HG03565 (cell line): ENCODE measurements around the gene TIMM17A.
A peak's percentile ranks its signal among the peaks of the same experiment; 100 is the strongest.

Experiments used
- ATAC-seq: cut with Tn5 transposase; IDR thresholded peaks from one replicate; pipeline ENCODE4 v1.9.1; 2021; ENCODE audit warnings: mild to moderate bottlenecking, moderate library complexity; ENCODE audit not compliant: unreplicated experiment

Gene TIMM17A

DNA sequence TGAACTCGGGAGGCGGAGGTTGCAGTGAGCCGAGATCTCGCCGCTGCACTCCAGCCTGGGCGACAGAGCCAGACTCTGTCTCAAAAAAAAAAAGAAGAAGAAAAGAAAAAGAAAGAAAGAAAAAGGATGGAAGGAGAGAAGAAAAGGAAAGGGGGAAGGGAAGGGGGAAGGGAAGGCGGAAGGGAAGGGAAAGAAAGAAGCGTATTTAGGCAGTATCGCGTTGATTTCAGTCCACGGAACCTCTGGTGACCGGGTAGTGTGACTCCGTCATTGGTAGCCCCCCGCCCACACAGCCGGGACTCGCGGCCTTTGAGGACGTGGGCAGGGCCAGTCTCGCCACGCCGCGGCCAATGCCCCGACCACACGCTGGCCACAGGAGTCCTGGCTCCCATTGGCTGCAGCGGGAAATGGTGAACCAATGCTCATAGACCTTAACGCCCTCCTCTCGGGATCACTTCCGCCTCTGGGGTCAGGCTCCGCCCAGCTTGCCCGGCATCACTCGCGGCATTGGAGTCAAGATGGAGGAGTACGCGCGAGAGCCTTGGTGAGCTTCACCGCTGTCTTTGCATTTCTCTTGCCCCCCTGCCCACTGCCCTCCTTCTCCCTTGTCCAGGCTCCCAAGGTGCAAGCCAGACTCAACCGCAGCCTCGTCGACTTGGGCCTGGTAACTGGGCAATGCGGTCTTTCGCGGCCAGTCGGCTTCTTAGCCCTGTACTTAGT, at the start of gene TIMM17A:
TSS of gene TIMM17A (plus strand) at position 495 of the 720 bp plus-strand sequence. CDS start at position 519, 24 bp downstream.
- ATAC-seq = peak; percentile 97

DNA sequence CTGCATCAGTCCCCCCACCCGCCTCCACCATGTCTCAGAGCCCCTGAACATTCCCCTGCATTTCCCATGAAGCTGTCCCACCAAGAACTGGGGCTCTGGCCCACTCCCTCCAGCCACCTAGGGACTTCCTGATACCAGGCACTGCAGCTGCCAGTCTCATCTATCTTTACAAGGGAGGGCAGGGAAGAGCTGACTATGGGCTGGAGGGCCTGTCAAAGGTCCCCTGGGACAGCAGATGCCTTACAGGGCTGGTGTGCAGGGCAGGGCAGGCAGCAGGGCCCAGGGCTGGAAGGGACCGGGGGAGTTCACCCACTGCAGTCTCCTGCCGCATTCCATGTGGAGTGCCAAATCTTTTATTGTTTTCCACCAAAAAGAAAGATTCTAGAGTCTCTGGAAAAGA, 49.0 kb upstream of the TIMM17A start:
- no peak for ATAC-seq

DNA sequence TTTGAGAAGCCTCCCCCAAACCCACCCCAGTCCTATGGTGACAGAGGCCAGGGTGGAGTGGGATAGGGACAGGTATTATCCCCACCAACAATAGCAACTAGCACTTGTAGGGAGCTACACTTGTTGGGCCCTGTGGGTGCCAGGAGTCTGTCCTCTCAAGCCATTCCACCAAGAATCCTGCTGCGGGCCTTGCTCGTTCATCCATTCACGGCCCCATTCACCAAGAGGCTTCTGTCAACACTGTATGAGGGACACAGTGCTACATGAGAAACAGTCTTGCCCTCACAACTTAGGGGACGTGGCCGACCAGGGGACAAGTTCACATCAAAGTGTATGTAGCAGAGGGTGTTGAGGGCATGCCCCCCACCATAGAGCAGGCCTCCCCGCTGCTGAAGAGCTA, 47.7 kb upstream of the TIMM17A start:
- ATAC-seq = no peak

DNA sequence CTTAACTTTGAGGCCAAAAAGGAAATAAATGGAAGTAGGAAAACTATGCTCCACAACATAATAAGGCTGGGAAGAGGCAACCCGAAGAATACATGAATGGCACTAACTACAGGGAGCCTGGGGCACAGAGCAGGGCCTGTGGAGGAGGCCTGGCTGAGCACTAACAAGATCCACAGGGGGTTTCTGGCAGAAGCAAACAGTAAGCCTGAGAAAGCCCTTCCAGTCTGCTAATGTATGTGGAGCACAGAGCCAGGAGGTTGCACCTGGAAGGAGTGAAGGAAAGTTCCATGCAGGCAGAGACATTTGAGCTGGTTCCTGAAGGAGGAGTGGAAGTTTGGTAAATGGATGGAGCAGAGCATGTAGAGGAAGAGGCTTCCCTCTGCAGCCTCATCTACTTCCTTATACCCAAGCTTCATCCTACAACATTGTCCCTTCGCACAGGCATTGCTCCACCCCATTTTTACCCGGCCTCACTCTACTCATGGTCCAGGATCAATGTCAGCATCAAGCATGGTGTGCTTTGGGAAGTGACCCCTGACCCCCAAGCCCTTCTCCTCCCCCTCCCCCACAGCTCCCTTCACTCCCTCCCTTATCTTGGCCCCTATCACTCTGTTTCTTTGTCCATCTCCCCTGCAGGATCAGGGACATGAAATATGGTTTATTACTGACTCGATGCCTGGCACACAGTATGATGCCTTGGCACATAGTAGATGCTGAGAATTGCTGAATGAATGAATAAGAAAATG, 43.3 kb upstream of the TIMM17A start:
- no peak for ATAC-seq

DNA sequence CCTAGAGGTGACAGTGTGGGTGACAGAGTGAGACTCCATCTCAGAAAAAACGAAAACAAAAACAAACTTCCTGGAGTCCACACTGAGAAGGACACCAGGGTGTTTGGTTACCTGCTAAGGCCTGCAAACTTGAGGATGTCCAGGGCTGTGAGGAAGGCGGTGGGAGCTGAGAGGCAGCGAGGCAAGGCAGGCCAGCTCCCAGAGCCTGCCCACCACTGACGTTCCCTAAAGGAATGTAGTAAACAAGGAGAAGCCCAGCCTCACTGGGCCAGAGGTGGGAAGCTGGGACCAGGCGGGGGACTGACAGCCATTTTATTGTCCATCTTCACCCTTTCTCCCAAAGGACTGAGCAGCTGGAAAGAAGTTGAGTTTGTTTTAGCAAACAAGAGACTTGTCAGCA, 42.5 kb upstream of the TIMM17A start:
- no peak for ATAC-seq

DNA sequence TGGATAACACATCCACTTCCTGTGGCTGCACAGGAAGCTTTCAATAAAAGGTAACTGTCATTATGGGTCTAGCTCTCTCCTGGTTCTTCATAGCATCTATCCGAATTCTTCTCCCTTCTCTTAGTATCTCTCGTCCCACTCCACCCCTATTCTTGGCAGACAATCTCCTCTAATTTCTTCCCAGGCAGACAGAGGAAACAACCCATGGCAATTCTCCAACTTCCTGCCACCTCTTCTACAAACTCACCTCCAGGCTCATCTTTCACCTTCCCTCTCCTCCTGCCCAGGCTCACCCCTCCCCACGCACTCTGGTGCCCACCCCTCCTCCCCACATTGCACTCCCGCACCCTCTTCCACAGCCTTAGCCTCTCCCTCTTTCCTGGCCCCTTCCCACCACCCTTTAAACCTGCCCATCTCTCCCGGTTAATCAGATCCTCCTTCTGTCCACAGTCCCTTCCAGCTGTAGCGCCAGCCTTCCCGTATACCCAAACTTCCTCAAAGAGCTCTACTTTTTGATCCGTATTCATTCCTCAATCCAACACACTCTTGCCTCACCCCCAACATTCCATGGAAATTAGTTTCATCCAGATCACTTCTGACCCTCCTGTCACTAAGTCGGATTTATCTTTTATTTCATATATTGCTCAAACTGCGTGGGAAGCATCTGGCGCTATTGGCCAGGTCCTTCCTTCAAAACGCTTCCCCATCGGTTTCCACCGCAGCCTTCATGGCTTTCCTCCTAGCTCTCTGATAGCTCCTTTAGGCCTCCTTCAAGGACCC, 40.7 kb upstream of the TIMM17A start:
- no peak for ATAC-seq

DNA sequence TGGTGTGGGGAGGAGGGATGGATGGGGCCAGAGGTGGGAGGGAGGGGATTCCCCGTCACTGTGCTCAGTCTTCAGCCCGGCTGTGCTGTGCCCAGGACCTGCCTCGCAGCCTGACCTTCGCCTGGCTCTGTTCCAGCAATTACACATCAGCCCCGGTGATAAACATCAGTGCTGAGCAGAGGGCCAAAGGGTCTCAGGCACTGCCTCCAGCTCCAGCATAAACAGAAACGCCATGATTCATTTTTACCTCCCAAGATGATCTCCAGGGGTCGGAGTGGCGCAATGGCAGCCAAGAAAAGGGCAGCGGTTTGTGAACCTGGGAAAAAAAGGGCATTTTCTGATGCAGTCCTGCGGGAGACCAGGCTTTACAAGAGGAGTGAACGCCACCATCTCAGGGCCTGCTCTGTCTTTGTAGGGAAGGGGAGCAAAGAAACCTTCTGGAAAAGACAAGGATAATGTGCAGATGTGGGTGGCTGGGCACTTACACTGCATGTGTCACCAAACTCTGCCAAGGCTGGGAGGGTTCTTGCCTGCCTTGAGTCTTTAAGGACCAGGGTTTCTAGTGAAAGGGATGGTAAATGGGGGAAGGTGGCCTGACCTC, 38.6 kb upstream of the TIMM17A start:
- ATAC-seq = no peak

DNA sequence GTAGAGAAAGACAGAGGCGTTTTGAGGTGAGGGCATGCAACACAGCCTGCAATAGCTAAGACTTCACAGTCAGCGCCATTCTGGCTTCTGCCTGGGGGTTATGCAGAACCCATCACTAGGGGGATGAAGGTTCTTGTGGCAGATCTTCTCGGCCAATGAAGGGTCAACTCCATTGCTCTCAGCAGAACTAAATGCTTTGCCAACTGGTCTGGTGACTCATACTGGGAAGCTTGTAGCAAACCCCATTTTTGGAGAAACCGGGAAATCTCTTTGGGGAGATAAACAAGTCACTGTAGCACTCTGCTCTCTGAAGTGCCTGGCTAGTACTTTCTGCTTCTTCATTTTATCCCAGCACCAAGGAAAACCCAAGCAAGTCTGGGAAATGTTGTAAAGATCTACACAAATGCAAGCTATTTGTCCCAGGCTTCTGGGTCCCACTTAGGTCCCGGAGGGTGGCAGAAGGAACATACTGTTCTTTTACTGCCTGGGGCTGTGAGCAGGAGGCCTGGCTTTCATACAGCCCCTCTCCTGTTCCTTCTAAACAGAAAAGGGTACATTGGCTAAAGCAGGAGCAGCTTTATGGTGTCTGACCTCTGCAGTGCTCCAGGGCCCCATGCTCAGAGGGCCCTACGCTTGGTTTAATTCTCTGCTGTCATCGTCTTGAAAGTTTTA, 37.8 kb upstream of the TIMM17A start:
- no peak for ATAC-seq

DNA sequence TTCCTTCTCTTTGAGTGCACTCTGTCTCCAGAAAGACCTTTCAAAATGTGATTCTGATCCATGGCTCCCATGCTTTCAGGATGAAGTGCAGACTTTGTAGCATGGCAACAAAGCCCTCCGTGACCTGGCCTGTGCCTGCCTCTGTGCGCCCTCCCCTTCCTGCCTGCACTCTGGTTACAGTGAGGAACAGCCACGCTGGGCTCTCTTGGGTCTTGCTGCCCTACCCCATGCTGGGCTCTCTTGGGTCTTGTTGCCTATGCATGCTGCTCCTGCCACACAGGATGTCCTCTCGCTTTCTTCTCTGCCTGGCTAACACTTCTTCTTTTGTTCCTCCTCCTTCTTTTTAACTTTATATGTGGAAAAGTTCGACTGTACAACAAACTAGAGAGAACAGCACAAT, 37.0 kb upstream of the TIMM17A start:
- ATAC-seq = no peak

DNA sequence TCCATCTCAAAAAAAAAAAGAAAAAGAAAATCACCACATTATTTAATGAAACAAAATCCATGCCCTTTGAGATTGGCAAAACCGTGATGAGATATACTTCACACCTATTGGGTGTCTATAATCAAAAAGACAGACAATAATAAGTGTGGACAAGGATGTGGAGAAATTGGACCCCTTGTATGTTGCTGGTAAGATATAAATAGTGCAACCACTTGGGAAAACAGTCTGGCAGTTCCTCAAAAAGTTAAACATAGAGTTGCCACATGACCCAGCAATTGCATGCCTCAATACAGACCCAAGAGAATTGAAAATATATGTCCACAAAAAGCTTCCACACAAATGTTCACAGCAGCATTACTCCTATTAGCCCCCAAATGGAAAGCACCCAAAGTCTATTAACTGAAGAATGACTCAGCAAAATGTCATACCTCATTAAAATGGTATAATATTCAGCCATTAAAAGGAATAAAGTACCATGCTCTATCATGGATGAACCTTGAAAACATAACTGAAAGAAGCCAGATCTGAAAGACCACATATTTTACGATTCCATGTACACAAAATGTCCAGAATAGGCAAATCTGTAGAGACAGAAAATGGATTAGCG, 33.2 kb upstream of the TIMM17A start:
- ATAC-seq = no peak

DNA sequence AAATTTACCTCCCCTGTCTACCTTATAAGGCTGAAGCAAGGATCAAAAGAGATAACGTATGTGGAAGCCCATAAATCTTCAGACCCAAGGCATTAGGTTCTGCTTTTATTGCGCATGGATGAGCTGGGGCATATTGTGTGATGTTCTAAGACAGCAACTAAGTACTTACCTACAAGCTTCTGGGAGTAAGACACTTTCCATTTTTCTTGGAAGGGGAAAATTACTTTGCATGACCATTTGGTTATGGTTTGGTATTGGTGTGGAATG, 30.1 kb upstream of the TIMM17A start:
- no peak for ATAC-seq

DNA sequence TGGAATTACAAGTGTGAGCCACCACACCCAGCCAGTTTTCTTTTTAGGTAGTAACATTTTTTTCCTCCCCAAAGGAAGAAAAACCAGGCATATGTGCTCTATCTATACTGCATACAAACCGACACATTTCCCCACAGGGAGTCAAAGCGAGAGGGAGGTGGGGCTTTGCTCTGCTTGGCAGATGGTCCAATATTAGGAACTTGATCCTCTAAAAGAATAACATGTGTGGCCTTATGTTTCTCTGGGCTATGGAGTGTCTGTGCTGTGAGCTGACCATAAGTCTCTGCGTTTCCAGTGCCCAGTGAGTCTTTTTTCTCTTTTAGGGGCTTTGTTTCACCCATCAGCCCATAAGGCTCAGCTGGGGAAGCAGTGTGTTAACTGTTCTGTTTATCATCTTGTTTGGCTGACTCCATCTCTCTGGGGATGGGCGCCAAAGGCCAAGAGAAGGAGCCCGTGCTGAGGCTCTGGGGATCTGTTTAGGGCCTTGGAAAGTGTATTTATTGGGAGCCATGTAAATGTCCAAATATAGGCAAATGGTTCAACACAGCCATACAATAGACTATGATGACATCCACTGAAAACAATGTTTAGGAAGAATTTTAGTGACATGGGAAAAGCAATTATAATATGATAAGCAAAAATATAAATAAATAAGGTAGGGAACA, 29.2 kb upstream of the TIMM17A start:
- ATAC-seq = no peak

DNA sequence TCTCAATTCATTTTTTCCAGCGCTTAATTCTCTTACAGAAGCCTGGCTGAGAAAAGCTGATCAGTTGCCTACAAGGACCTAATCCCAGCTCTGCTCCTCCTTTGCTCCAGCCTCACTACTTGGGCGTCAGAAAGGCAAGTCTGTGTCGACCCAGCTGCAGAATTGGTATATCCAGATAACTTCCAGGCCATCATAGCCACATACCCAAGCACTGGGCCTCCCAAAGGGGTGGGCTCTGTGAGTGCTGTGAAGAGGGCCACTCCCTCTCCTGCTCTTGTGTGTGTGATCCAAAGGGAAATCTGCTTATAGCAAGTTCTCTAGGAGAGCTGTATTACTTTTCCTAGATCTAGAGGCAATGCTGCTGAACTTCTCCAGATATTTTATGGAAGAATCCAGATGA, 27.0 kb upstream of the TIMM17A start:
- no peak for ATAC-seq

DNA sequence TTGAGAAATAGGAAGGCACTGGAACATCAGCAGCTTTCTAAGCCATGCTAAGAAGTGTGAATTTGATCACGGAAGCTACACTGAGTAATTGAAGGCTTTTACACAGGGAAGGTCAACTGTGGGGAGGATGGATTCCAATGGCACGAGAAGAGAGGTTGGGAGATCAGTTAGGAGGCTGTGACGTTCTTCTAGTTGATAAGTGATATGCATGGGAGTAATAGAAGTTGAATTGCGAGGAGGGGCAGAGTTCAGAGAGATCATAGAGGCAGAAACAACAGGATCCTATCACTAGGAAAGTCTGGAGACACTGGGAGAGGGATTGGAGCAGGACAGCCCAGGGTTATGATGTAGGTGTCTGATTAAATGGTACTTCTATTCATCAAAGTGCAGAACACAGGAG, 25.2 kb upstream of the TIMM17A start:
- no peak for ATAC-seq

DNA sequence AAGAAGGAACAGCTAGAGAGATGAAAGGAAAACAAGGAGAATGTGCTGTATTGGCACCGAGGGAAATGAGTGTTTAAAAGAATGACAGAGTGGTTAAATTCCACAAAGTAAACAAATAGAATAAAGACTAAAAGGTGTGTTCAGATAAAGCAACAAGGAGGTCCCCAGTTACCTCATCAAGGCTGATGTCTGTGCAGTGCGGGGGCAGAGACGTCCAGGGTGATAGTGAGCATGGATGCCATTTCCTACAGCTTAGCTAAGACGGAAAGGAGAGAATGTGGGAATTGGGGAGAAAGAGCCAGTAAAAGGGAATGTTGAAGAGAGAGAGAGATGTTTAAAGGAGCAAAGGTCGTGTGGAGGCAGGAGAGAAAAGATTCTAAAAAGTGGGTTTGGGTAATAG, 24.5 kb upstream of the TIMM17A start:
- no peak for ATAC-seq

DNA sequence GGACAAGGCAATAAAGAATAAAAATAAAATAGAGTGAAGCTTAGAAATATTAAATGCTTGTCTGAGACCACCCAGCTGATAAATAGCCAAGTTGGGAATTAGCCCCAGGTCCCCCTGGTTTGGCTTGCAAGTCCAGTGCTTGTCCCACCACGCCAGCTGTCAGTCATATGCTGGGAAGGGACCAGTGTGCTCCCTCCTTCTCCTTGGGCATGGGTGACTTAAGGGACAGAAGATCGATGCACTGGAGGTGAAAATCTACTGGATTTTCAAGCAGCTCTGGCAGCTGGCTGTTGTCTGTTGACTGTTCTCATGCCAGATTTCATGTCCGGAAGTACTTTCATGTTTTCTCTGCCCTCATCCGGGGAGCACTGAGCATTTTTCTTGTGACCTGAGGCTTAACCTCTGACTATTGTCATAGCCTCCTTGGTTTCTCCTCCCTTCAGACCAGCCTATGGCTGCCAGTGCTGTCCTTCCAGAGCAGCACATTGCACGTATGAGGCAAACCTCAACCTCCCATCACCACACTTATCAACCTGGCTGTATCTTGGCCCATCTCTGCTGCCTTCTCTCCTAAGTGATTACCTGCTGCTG, 21.4 kb upstream of the TIMM17A start:
- no peak for ATAC-seq

DNA sequence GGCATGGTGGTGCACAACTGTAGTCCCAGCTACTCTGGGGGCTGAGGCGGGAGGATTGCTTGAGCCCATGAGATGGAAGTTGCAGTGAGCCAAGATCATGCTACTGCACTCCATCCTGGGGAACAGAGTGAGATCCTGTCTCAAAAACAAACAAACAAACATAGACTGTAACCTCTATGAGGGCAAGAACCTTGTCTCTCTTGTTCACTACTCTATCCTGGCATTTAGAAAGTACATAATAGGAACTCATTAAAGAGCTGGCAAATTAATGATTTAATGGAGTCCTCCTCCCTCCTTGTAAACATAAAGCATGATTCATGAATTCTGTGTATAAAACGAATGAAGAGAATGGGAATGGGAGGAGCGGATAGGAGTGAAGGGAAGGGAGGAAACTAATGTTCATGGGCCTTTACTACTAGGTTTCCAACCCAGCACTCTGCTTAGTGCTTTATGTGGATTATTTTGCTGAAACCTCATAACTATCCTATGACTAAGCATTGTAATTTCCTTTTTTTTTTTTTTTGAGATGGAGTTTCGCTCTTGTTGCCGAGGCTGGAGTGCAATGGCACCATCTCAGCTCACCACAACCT, 17.6 kb upstream of the TIMM17A start:
- no peak for ATAC-seq

DNA sequence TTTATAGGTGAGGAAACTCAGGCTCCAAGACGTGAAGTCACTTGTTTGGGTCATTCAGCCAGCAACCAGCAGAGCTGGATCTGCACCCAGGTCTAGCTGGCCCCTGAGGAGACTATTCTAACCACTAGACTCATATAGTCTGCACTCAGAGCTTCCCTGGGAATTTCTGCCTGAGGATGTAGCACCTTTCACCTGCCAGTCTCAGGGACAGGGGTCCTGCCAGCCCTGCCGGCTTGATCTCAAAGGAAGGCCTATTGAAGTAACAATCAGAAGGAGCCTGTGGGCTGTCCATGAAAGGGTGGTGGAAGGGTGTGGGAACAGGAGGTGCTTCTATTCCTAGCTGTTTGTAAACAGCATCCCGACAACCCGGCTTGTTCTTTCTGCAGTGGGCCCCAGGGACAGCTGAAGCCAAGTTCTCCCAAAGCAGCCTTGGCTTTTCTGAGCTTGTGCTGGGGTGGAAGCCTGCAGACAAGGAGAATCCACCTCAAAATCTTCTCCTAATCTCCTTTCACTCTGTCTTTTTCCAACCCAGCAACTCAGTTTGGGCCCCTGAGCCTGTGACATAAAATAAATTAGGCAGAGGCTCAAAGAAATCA, 16.8 kb upstream of the TIMM17A start:
- ATAC-seq = no peak

DNA sequence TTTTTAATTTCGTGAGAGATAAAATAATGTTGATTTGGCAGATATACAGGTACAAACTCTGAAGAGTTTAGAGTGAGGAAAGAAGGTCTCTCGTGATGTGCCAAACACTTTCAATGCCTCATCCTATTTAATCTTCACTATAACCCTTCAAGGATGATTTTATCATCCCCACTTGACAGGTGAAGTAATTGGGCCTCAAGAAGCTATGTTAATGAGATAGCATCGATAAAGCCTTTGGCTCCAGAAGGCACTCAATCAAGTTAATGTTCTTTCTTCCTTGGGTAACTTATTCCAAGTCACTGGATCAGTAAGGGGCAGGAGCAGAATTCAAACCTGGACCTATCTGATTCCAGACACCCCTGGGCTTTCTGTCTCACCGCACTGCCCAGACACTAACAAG, 16.2 kb upstream of the TIMM17A start:
- ATAC-seq = no peak
